ENCODE results near the gene TNXB.

Gene TNXB

GRCh38 chr6:32110632-32111031, 1.5 kb upstream of the TNXB start:
- TF ChIP-seq CTCF (IDR thresholded peaks at IDR 0.05; ENCODE audit: poor library complexity, severe bottlenecking): no peak

GRCh38 chr6:32109765-32110160, 625 bp upstream of the TNXB start:
- no peak overlapping the region for H3K4me3 ChIP-seq (ENCODE audit: severe bottlenecking)
- H3K9me3 ChIP-seq (ENCODE audit: severe bottlenecking): no peaks in the 10 kb centered on the region
- H3K36me3 ChIP-seq (ENCODE audit: low read depth): no peaks in the 10 kb centered on the region
- H3K27ac ChIP-seq (ENCODE audit: poor library complexity, severe bottlenecking): no peak overlapping the region
- ATAC-seq (ENCODE audit: low read depth): no peak
- no peaks in the 10 kb centered on the region for H3K27me3 ChIP-seq (ENCODE audit: insufficient read depth, poor library complexity, severe bottlenecking)
- TF ChIP-seq CTCF (IDR thresholded peaks at IDR 0.05; ENCODE audit: poor library complexity, severe bottlenecking): no peak
- no peak for DNase-seq (ENCODE audit: low spot score)
- peaks cover 33% of the 10 kb centered on the region for H3K4me1 ChIP-seq (ENCODE audit: insufficient read depth, poor library complexity, severe bottlenecking)

More at GRCh38 chr6:32110632-32111031, 1.5 kb upstream of the TNXB start:
- no peak for ATAC-seq (ENCODE audit: low read depth)
- H3K36me3 ChIP-seq (ENCODE audit: low read depth): peaks cover 3% of the 10 kb centered on the region; the same call in 1 of the 2 replicates
- no peak for DNase-seq (ENCODE audit: low spot score)
- H3K27ac ChIP-seq (ENCODE audit: poor library complexity, severe bottlenecking): no peak overlapping the region
- no peaks in the 10 kb centered on the region for H3K9me3 ChIP-seq (ENCODE audit: severe bottlenecking)
- no peaks in the 10 kb centered on the region for H3K27me3 ChIP-seq (ENCODE audit: insufficient read depth, poor library complexity, severe bottlenecking)
- H3K4me3 ChIP-seq (ENCODE audit: severe bottlenecking): no peak overlapping the region
- H3K4me1 ChIP-seq (ENCODE audit: insufficient read depth, poor library complexity, severe bottlenecking): peaks cover 36% of the 10 kb centered on the region

GRCh38 chr6:32108727-32109113, 418 bp downstream of the TNXB start:
- Histone ChIP-seq H3K36me3 (ENCODE audit: low read depth) (no peaks in the 10 kb centered on the region), H3K4me3 (ENCODE audit: severe bottlenecking) (no peak overlapping the region), H3K9me3 (ENCODE audit: severe bottlenecking) (no peaks in the 10 kb centered on the region), H3K27me3 (ENCODE audit: insufficient read depth, poor library complexity, severe bottlenecking) (no peaks in the 10 kb centered on the region), H3K27ac (ENCODE audit: poor library complexity, severe bottlenecking) (peak overlapping the region; percentile 44), H3K4me1 (ENCODE audit: insufficient read depth, poor library complexity, severe bottlenecking) (peaks cover 23% of the 10 kb centered on the region)
- no peak for TF ChIP-seq CTCF (IDR thresholded peaks at IDR 0.05; ENCODE audit: poor library complexity, severe bottlenecking)
- no peak for DNase-seq (ENCODE audit: low spot score)
- peak; percentile 7; the same call in 1 of the 3 replicates for ATAC-seq (ENCODE audit: low read depth)

GRCh38 chr6:32108094-32108627, 977 bp downstream of the TNXB start:
- ATAC-seq (ENCODE audit: low read depth) (peak; percentile 84), DNase-seq (ENCODE audit: low spot score) (no peak)
- no peak overlapping the region for H3K4me3 ChIP-seq (ENCODE audit: severe bottlenecking)
- no peaks in the 10 kb centered on the region for H3K27me3 ChIP-seq (ENCODE audit: insufficient read depth, poor library complexity, severe bottlenecking)
- peaks cover 20% of the 10 kb centered on the region for H3K4me1 ChIP-seq (ENCODE audit: insufficient read depth, poor library complexity, severe bottlenecking)
- no peaks in the 10 kb centered on the region for H3K9me3 ChIP-seq (ENCODE audit: severe bottlenecking)
- peak overlapping the region; percentile 44 for H3K27ac ChIP-seq (ENCODE audit: poor library complexity, severe bottlenecking)
- H3K36me3 ChIP-seq (ENCODE audit: low read depth): no peaks in the 10 kb centered on the region
- no peak for TF ChIP-seq CTCF (IDR thresholded peaks at IDR 0.05; ENCODE audit: poor library complexity, severe bottlenecking)

- no peak overlapping the region for H3K4me3 ChIP-seq (ENCODE audit: severe bottlenecking)
- H3K27ac ChIP-seq (ENCODE audit: poor library complexity, severe bottlenecking): peak overlapping the region; percentile 44
Measured at GRCh38 chr6:32107406-32107805, 1.7 kb downstream of the TNXB start.

More at GRCh38 chr6:32107406-32107805, 1.7 kb downstream of the TNXB start:
- Histone ChIP-seq H3K36me3 (ENCODE audit: low read depth) (no peaks in the 10 kb centered on the region), H3K9me3 (ENCODE audit: severe bottlenecking) (no peaks in the 10 kb centered on the region), H3K27me3 (ENCODE audit: insufficient read depth, poor library complexity, severe bottlenecking) (no peaks in the 10 kb centered on the region), H3K4me1 (ENCODE audit: insufficient read depth, poor library complexity, severe bottlenecking) (peaks cover 20% of the 10 kb centered on the region)
- peak; percentile 52 for ATAC-seq (ENCODE audit: low read depth)
- TF ChIP-seq CTCF (IDR thresholded peaks at IDR 0.05; ENCODE audit: poor library complexity, severe bottlenecking): no peak
- DNase-seq (ENCODE audit: low spot score): no peak
